CD4-positive, CD25-positive, alpha-beta regulatory T cell (primary cell): ENCODE measurements around the gene AGK. TPM values are rescaled to one million over a fixed set of nuclear protein-coding genes. Genes with fewer than 3 reads are reported as not detected.
"Not testable (repeated sequence)": the region's sequence is repeated elsewhere in the genome, so short reads cannot be mapped to it uniquely, and the experiment has no call there.

Source experiments
- ATAC-seq, 2 donors: fragments of 150-1000 bp; cut with Tn5 transposase; one replicate each; pipeline ENCODE4 v1.10.0; 2021; ENCODE audit warnings: low read depth in 2 of 2, moderate number of reproducible peaks in 2 of 2, moderate library complexity in 1 of 2
- DNase-seq, 3 donors: peaks; one replicate each; pipeline versions ENCODE4 v3.0.0 to v3.0.0-alpha.2; 2012 to 2022; ENCODE audit warnings: mixed read lengths in 1 of 3
- H3K27ac ChIP-seq: one replicate; pipeline ENCODE4 v1.7.0; 2013; ENCODE audit warnings: mild to moderate bottlenecking, low read length; ENCODE audit not compliant: insufficient read depth, poor library complexity, severe bottlenecking
- H3K27me3 ChIP-seq: one replicate; pipeline ENCODE4 v1.7.0; 2013; ENCODE audit warnings: low read length; ENCODE audit not compliant: control insufficient read depth, insufficient read depth
- H3K36me3 ChIP-seq: one replicate; pipeline ENCODE4 v1.7.0; 2013; ENCODE audit warnings: mild to moderate bottlenecking, low read length, moderate library complexity; ENCODE audit not compliant: control insufficient read depth, insufficient read depth
- H3K4me1 ChIP-seq: 2 replicates; pipeline ENCODE4 v1.7.0; 2013; ENCODE audit warnings: mild to moderate bottlenecking, low read length; ENCODE audit not compliant: insufficient read depth, control insufficient read depth, poor library complexity, severe bottlenecking
- H3K4me3 ChIP-seq: one replicate; pipeline ENCODE4 v1.7.0; 2013; ENCODE audit warnings: low read depth, mild to moderate bottlenecking, low read length, moderate library complexity
- H3K9me3 ChIP-seq, 2 experiments: 1 replicate in 1 of 2; 2 replicates in 1 of 2; pipeline ENCODE4 v1.7.0; 2013; ENCODE audit warnings: low read length in 2 of 2, mild to moderate bottlenecking in 1 of 2, moderate library complexity in 1 of 2; ENCODE audit not compliant: control insufficient read depth in 2 of 2
- H3K27ac Mint-ChIP-seq, 3 donors: one replicate each; pipeline ENCODE4 v1.8.0; 2020 to 2022; ENCODE audit warnings: mild to moderate bottlenecking in 3 of 3, mixed read lengths in 3 of 3, moderate library complexity in 2 of 3
- H3K27me3 Mint-ChIP-seq: one replicate; pipeline ENCODE4 v1.8.0; 2022; ENCODE audit warnings: mild to moderate bottlenecking, mixed read lengths
- H3K36me3 Mint-ChIP-seq: one replicate; pipeline ENCODE4 v1.8.0; 2020; ENCODE audit warnings: mixed read lengths
- H3K4me1 Mint-ChIP-seq, 4 donors: one replicate each; pipeline ENCODE4 v1.8.0; 2020 to 2022; ENCODE audit warnings: mixed read lengths in 4 of 4, mild to moderate bottlenecking in 1 of 4
- H3K4me3 Mint-ChIP-seq, 4 donors: one replicate each; pipeline ENCODE4 v1.8.0; 2020 to 2022; ENCODE audit warnings: mild to moderate bottlenecking in 4 of 4, mixed read lengths in 4 of 4, moderate library complexity in 3 of 4
- H3K9me3 Mint-ChIP-seq, 7 donors: one replicate each; pipeline ENCODE4 v1.8.0; 2020 to 2022; ENCODE audit warnings: mixed read lengths in 7 of 7, mild to moderate bottlenecking in 3 of 7, moderate library complexity in 2 of 7
- polyA plus RNA-seq, 4 donors: library from polyadenylated mRNA; unstranded; fragments of 300-500 nt; fragmentation: Illumina TruSeq; gene quantifications; one replicate each; pipeline ENCODE4 v1.2.3, GENCODE V29; 2021
- total RNA-seq: library from RNA; stranded (reverse); gene quantifications from one replicate; pipeline ENCODE4 v1.2.3, GENCODE V29; 2022

The AGK gene
- total and polyA plus RNA-seq, 5 donors from 2014 or later, result 28.6 to 38.1 (median 35.1) TPM

GRCh38 chr7:141557831-141558531 lies 6.8 kb downstream of the AGK start:
- H3K27me3 Mint-ChIP-seq, H3K9me3 ChIP-seq, H3K27me3 ChIP-seq, H3K9me3 Mint-ChIP-seq, ATAC-seq: not testable (repeated sequence)
- peak overlapping the region in 2 of 4 donors; percentile 13 to 43 for H3K4me3 Mint-ChIP-seq
- peaks cover 13% of the 10 kb centered on the region for H3K4me1 ChIP-seq
- peaks cover 55% of the 10 kb centered on the region for H3K36me3 Mint-ChIP-seq
- peaks cover 26 to 57% (median 37%) of the 10 kb centered on the region in 4 donors for H3K4me1 Mint-ChIP-seq
- H3K4me3 ChIP-seq, result peak overlapping the region; percentile 4
- peaks cover 29% of the 10 kb centered on the region for H3K36me3 ChIP-seq
- peak overlapping the region; percentile 45 for H3K27ac ChIP-seq
- H3K27ac Mint-ChIP-seq, result peak overlapping the region; percentile 65 to 85 (median 73)
- peak in 1 of 3 donors; percentile 67 for DNase-seq

- peak overlapping the region in 3 of 4 donors; percentile 43 to 82 (median 65) for H3K4me3 Mint-ChIP-seq
- DNase-seq, result peak in 2 of 3 donors; percentile 43 to 79
- Histone ChIP-seq H3K4me3 (peak overlapping the region; percentile 4), H3K9me3 (peaks cover 0 to 6% of the 10 kb centered on the region in 2 experiments), H3K4me1 (peaks cover 13% of the 10 kb centered on the region), H3K36me3 (peaks cover 34% of the 10 kb centered on the region), H3K27me3 (no peaks in the 10 kb centered on the region), H3K27ac (peak overlapping the region; percentile 45)
- H3K4me1 Mint-ChIP-seq, result peaks cover 25 to 53% (median 38%) of the 10 kb centered on the region in 4 donors
- H3K27ac Mint-ChIP-seq, result peak overlapping the region; percentile 73 to 85 (median 81)
- peak; percentile 47 to 77 for ATAC-seq
- peaks cover 0 to 4% (median 1%) of the 10 kb centered on the region in 7 donors for H3K9me3 Mint-ChIP-seq
- H3K36me3 Mint-ChIP-seq, result peaks cover 62% of the 10 kb centered on the region
- H3K27me3 Mint-ChIP-seq, result no peaks in the 10 kb centered on the region
These were observed 7.5 kb downstream of the AGK start for GRCh38 chr7:141558544-141559183.

GRCh38 chr7:141559961-141560360 lies 8.8 kb downstream of the AGK start:
- peaks cover 13% of the 10 kb centered on the region for H3K4me1 ChIP-seq
- Mint-ChIP-seq H3K9me3 (peaks cover 0 to 4% (median 1%) of the 10 kb centered on the region in 7 donors), H3K27ac (peak overlapping the region in 1 of 3 donors; percentile 62), H3K4me1 (peaks cover 34 to 54% (median 42%) of the 10 kb centered on the region in 4 donors), H3K36me3 (peaks cover 75% of the 10 kb centered on the region), H3K27me3 (no peaks in the 10 kb centered on the region), H3K4me3 (no peak overlapping the region)
- H3K27me3 ChIP-seq, result no peaks in the 10 kb centered on the region
- no peak for ATAC-seq
- H3K27ac ChIP-seq, result no peak overlapping the region
- H3K9me3 ChIP-seq, result peaks cover 0 to 6% of the 10 kb centered on the region in 2 experiments
- peaks cover 34% of the 10 kb centered on the region for H3K36me3 ChIP-seq
- no peak overlapping the region for H3K4me3 ChIP-seq
- no peak for DNase-seq

GRCh38 chr7:141562036-141562435 lies 10.8 kb downstream of the AGK start:
- ATAC-seq (no peak), DNase-seq (no peak)
- no peak overlapping the region for H3K4me3 Mint-ChIP-seq
- Histone ChIP-seq H3K9me3 (peaks cover 0 to 6% of the 10 kb centered on the region in 2 experiments), H3K36me3 (peaks cover 25% of the 10 kb centered on the region), H3K4me3 (no peak overlapping the region), H3K27ac (no peak overlapping the region), H3K4me1 (peaks cover 13% of the 10 kb centered on the region), H3K27me3 (no peaks in the 10 kb centered on the region)
- peaks cover 30 to 52% (median 45%) of the 10 kb centered on the region in 4 donors for H3K4me1 Mint-ChIP-seq
- H3K36me3 Mint-ChIP-seq, result peaks cover 83% of the 10 kb centered on the region
- H3K27me3 Mint-ChIP-seq, result no peaks in the 10 kb centered on the region
- peak overlapping the region in 2 of 3 donors; percentile 42 to 63 for H3K27ac Mint-ChIP-seq
- peaks cover 0 to 5% (median 1%) of the 10 kb centered on the region in 7 donors for H3K9me3 Mint-ChIP-seq

- Mint-ChIP-seq H3K36me3 (peaks cover 82% of the 10 kb centered on the region), H3K9me3 (peaks cover 0 to 5% (median 1%) of the 10 kb centered on the region in 7 donors), H3K27ac (no peak overlapping the region), H3K4me1 (peaks cover 30 to 49% (median 40%) of the 10 kb centered on the region in 4 donors), H3K4me3 (no peak overlapping the region), H3K27me3 (no peaks in the 10 kb centered on the region)
- Histone ChIP-seq H3K4me1 (peaks cover 13% of the 10 kb centered on the region), H3K27me3 (no peaks in the 10 kb centered on the region), H3K27ac (no peak overlapping the region), H3K9me3 (peaks cover 0 to 6% of the 10 kb centered on the region in 2 experiments), H3K36me3 (peaks cover 25% of the 10 kb centered on the region), H3K4me3 (no peak overlapping the region)
- ATAC-seq, result no peak
- DNase-seq, result no peak
These were observed 11.3 kb downstream of the AGK start for GRCh38 chr7:141562543-141562942.

GRCh38 chr7:141562972-141563371 lies 11.8 kb downstream of the AGK start:
- Mint-ChIP-seq H3K27me3 (no peaks in the 10 kb centered on the region), H3K36me3 (peaks cover 83% of the 10 kb centered on the region), H3K9me3 (peaks cover 0 to 5% (median 1%) of the 10 kb centered on the region in 7 donors), H3K27ac (peak overlapping the region in 1 of 3 donors; percentile 33), H3K4me1 (peaks cover 30 to 46% (median 36%) of the 10 kb centered on the region in 4 donors), H3K4me3 (no peak overlapping the region)
- Histone ChIP-seq H3K9me3 (peaks cover 0 to 6% of the 10 kb centered on the region in 2 experiments), H3K4me1 (peaks cover 11% of the 10 kb centered on the region), H3K4me3 (no peak overlapping the region), H3K36me3 (peaks cover 30% of the 10 kb centered on the region), H3K27ac (no peak overlapping the region), H3K27me3 (no peaks in the 10 kb centered on the region)
- no peak for DNase-seq
- no peak for ATAC-seq

GRCh38 chr7:141563956-141564623 lies 12.9 kb downstream of the AGK start:
- peak overlapping the region in 2 of 3 donors; percentile 34 to 55 for H3K27ac Mint-ChIP-seq
- DNase-seq, result peak in 1 of 3 donors; percentile 42

More at GRCh38 chr7:141563956-141564623, 12.9 kb downstream of the AGK start:
- no peaks in the 10 kb centered on the region for H3K4me1 ChIP-seq
- Mint-ChIP-seq H3K9me3 (peaks cover 0 to 5% (median 1%) of the 10 kb centered on the region in 7 donors), H3K4me3 (no peak overlapping the region), H3K27me3 (no peaks in the 10 kb centered on the region), H3K4me1 (peaks cover 22 to 38% (median 26%) of the 10 kb centered on the region in 4 donors), H3K36me3 (peaks cover 78% of the 10 kb centered on the region)
- no peaks in the 10 kb centered on the region for H3K27me3 ChIP-seq
- H3K36me3 ChIP-seq, result peaks cover 36% of the 10 kb centered on the region
- H3K27ac ChIP-seq, result no peak overlapping the region
- no peak for ATAC-seq
- H3K4me3 ChIP-seq, result no peak overlapping the region
- peaks cover 0 to 5% of the 10 kb centered on the region in 2 experiments for H3K9me3 ChIP-seq
